Endothelial cell of umbilical vein (primary cell): ENCODE data around the gene SUCNR1.
"Not testable (repeated sequence)": the region's sequence is repeated elsewhere in the genome, so short reads cannot be mapped to it uniquely, and the experiment has no call there.

Source experiments
- EZH2 ChIP-seq: IDR thresholded peaks from 2 replicates; pipeline ENCODE4 v1.6.1; 2012; ENCODE audit warnings: borderline replicate concordance, low read depth, mild to moderate bottlenecking, moderate library complexity, low read length, inconsistent platforms; ENCODE audit not compliant: severe bottlenecking
- FOS ChIP-seq: IDR thresholded peaks from 2 replicates; pipeline ENCODE4 v1.6.1; 2011; ENCODE audit warnings: mild to moderate bottlenecking, low read length, moderate library complexity, borderline replicate concordance; ENCODE audit not compliant: insufficient read depth
- JUN ChIP-seq: IDR thresholded peaks from 2 replicates; pipeline ENCODE4 v1.6.1; 2011; ENCODE audit warnings: borderline replicate concordance, low read depth; ENCODE audit not compliant: insufficient read length, insufficient read depth
- MYC ChIP-seq: IDR thresholded peaks from one replicate; pipeline ENCODE4 v1.6.1; 2011; ENCODE audit warnings: mild to moderate bottlenecking, low read depth, low read length
- POLR2A ChIP-seq: IDR thresholded peaks from 2 replicates; pipeline ENCODE4 v1.6.1; 2012; ENCODE audit warnings: low read depth, mild to moderate bottlenecking, control low read depth, low read length
- POLR2AphosphoS5 ChIP-seq: IDR thresholded peaks from 2 replicates; pipeline ENCODE4 v1.6.1; 2012; ENCODE audit warnings: low read depth, mild to moderate bottlenecking, control low read depth, low read length, moderate library complexity; ENCODE audit not compliant: insufficient read depth
- TF ChIP-seq, protein P1 (sequence below), 2 donors: IDR thresholded peaks; 1 replicate in 1 of 2; 2 replicates in 1 of 2; pipeline ENCODE4 v1.5.1; 2011; ENCODE audit warnings: low read length in 2 of 2, mild to moderate bottlenecking in 2 of 2, moderate library complexity in 2 of 2, control low read depth in 1 of 2, inconsistent platforms in 1 of 2, low read depth in 1 of 2; ENCODE audit not compliant: insufficient read depth in 1 of 2; ENCODE audit errors: extremely low read depth in 1 of 2

DNA sequence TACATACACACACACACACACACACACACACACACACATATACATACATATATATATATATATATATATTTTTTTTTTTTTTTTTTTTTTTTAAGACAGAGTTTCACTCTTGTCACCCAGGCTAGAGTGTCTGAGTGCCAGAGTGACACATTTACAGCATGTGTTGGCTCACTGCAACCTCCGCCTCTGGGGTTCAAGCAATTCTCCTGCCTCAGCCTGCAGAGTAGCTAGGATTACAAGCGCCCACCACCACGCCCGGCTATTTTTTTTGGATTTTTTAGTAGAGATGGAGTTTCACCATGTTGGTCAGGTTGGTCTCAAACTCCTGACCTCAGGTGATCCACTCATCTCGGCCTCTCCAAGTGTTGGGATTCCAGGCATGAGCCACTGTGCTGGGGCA lies 636 bp downstream of the SUCNR1 start:
- not testable (repeated sequence) for TF ChIP-seq POLR2AphosphoS5, POLR2A, MYC, FOS, EZH2, JUN
- TF ChIP-seq, protein P1, sequence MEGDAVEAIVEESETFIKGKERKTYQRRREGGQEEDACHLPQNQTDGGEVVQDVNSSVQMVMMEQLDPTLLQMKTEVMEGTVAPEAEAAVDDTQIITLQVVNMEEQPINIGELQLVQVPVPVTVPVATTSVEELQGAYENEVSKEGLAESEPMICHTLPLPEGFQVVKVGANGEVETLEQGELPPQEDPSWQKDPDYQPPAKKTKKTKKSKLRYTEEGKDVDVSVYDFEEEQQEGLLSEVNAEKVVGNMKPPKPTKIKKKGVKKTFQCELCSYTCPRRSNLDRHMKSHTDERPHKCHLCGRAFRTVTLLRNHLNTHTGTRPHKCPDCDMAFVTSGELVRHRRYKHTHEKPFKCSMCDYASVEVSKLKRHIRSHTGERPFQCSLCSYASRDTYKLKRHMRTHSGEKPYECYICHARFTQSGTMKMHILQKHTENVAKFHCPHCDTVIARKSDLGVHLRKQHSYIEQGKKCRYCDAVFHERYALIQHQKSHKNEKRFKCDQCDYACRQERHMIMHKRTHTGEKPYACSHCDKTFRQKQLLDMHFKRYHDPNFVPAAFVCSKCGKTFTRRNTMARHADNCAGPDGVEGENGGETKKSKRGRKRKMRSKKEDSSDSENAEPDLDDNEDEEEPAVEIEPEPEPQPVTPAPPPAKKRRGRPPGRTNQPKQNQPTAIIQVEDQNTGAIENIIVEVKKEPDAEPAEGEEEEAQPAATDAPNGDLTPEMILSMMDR (IDR thresholded peaks at IDR 0.05; ENCODE audit: extremely low read depth in 1 of 2, insufficient read depth in 1 of 2, low read depth in 1 of 2, low read length in 2 of 2), result not testable (repeated sequence)
